ENCODE results near the gene OR1G1.
"Not testable (repeated sequence)": the region's sequence is repeated elsewhere in the genome, so short reads cannot be mapped to it uniquely, and the experiment has no call there.

Gene OR1G1

GRCh38 chr17:3127451-3127850, at the start of gene OR1G1:
Gene OR1G1, minus strand, starts transcription at chr17:3127551. Its CDS starts 0 bp downstream, at chr17:3127551.
- no peak for DNase-seq

- DNase-seq: no peak
These were observed 40.2 kb upstream of the OR1G1 start for GRCh38 chr17:3167574-3167973.

GRCh38 chr17:3157218-3157617, 29.9 kb upstream of the OR1G1 start:
- DNase-seq: no peak

- DNase-seq: not testable (repeated sequence)
These were observed 10.1 kb upstream of the OR1G1 start for GRCh38 chr17:3137494-3137893.

- DNase-seq: no peak
These were observed 23.0 kb downstream of the OR1G1 start, which contains the start of gene OR1D2 for GRCh38 chr17:3104322-3104721. Gene OR1D2, minus strand, starts transcription at chr17:3104422. Its CDS starts 11,426 bp downstream, at chr17:3092996.
